Chondrocyte (in vitro differentiated cells): ENCODE results near the gene AOAH. TPM values are rescaled to one million over a fixed set of nuclear protein-coding genes. Genes with fewer than 3 reads are reported as not detected.
"Not testable (repeated sequence)": the region's sequence is repeated elsewhere in the genome, so short reads cannot be mapped to it uniquely, and the experiment has no call there.

Experiments
- DNase-seq: peaks from one replicate; pipeline ENCODE4 v3.0.0; 2021; ENCODE audit warnings: mixed read lengths, low spot score
- H3K27ac Mint-ChIP-seq: one replicate; pipeline ENCODE4 v1.8.0; 2021; ENCODE audit warnings: mild to moderate bottlenecking, moderate library complexity, mixed read lengths; ENCODE audit not compliant: unreplicated experiment
- H3K27me3 Mint-ChIP-seq: 2 replicates; pipeline ENCODE4 v1.8.0; 2021; ENCODE audit warnings: low read depth, mixed read lengths
- H3K36me3 Mint-ChIP-seq: 2 replicates; pipeline ENCODE4 v1.8.0; 2021; ENCODE audit warnings: low read depth, mixed read lengths
- H3K4me1 Mint-ChIP-seq: 2 replicates; pipeline ENCODE4 v1.8.0; 2021; ENCODE audit warnings: low read depth, mild to moderate bottlenecking, mixed read lengths
- H3K4me3 Mint-ChIP-seq: one replicate; pipeline ENCODE4 v1.8.0; 2021; ENCODE audit warnings: mild to moderate bottlenecking, moderate library complexity, mixed read lengths; ENCODE audit not compliant: unreplicated experiment
- H3K9me3 Mint-ChIP-seq: 2 replicates; pipeline ENCODE4 v1.8.0; 2021; ENCODE audit warnings: low read depth, mixed read lengths
- total RNA-seq: library from RNA; stranded (reverse); gene quantifications from 3 replicates; pipeline ENCODE4 v1.2.1, GENCODE V29; 2021
- TF ChIP-seq, protein P1 (sequence below): fragments of 200-600 bp; sonication (generic); IDR thresholded peaks from 2 replicates; pipeline ENCODE4 v1.5.0; 2021; ENCODE audit warnings: antibody characterized with exemption, mild to moderate bottlenecking, moderate library complexity

AOAH gene
- total RNA-seq, 1 donor from 2014 or later: not detected

DNA sequence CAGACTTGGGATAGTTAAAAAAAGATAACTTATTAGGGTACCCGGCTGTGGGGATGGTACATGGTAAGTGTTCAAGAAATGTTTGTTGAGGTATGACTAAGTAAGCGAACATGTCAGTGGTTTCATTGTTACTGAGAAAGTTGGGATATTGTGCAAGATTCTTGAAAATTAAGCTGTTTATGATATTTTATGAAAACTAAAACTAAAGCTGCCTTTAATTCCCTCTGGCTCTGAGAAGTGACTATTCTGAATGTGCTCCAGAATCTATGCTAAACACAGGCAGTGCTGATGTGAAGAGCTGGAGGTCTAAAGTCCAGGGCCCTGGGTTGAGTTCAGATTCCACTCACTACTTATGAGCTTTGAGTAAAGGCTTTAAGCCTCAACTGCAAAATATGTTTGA, 72.9 kb downstream of the AOAH start:
- TF ChIP-seq, protein P1, sequence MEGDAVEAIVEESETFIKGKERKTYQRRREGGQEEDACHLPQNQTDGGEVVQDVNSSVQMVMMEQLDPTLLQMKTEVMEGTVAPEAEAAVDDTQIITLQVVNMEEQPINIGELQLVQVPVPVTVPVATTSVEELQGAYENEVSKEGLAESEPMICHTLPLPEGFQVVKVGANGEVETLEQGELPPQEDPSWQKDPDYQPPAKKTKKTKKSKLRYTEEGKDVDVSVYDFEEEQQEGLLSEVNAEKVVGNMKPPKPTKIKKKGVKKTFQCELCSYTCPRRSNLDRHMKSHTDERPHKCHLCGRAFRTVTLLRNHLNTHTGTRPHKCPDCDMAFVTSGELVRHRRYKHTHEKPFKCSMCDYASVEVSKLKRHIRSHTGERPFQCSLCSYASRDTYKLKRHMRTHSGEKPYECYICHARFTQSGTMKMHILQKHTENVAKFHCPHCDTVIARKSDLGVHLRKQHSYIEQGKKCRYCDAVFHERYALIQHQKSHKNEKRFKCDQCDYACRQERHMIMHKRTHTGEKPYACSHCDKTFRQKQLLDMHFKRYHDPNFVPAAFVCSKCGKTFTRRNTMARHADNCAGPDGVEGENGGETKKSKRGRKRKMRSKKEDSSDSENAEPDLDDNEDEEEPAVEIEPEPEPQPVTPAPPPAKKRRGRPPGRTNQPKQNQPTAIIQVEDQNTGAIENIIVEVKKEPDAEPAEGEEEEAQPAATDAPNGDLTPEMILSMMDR: no peak
- Mint-ChIP-seq H3K4me3 (no peak overlapping the region), H3K27ac (peak overlapping the region; percentile 6), H3K9me3 (no peaks in the 10 kb centered on the region), H3K27me3 (no peaks in the 10 kb centered on the region), H3K4me1 (peaks cover 30% of the 10 kb centered on the region), H3K36me3 (no peaks in the 10 kb centered on the region)
- no peak for DNase-seq

DNA sequence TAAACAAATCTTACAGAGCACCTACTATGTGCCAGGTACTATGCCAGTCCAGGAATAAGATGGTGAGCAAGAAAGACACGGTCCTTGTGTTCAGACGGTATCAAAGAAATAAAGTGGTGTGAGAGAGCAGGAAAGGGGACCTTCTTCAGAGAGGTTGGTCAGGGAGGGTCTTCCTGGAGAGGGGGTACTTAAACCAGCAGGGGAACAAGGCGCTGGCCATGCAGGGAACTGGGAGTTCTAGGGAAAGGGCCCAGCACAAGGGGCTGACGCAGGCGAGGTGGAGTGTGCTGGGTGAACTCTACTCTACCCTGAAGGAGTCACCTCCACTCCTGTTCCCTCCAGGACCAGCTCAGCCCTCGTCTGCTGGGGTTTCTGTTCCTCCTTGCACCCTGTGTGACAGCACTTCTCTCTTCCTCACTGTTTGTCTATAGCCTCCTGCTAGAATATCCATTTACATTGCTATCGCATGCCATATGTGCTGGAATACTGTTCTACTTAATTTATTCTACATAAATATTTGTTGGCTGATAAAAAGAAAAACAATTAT, 73.5 kb downstream of the AOAH start:
- H3K27me3 Mint-ChIP-seq: no peaks in the 10 kb centered on the region
- H3K9me3 Mint-ChIP-seq: no peaks in the 10 kb centered on the region
- H3K36me3 Mint-ChIP-seq: no peaks in the 10 kb centered on the region
- no peak for DNase-seq
- peaks cover 30% of the 10 kb centered on the region for H3K4me1 Mint-ChIP-seq
- H3K4me3 Mint-ChIP-seq: no peak overlapping the region
- H3K27ac Mint-ChIP-seq: no peak overlapping the region
- TF ChIP-seq, protein P1: no peak

DNA sequence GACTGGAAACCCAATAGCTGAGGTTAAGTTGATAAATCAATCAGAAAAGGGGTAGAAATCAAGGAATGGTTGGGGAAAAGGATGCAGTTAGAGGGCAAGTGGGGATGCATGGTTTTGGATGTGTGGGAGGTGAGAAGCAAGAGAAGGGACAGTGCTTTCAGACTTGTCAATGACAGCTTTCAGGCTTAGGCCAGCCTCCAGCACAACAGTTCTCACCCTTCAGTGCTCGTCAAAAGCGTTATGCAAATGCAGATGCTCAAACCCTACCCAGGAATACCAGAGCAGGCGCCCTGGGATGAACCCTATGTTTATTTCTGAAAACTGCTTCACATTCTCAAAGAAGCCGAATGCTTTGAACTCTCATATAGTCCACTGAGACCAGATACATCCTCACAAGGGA, 74.0 kb downstream of the AOAH start:
- Mint-ChIP-seq H3K4me3 (no peak overlapping the region), H3K9me3 (no peaks in the 10 kb centered on the region), H3K4me1 (peaks cover 30% of the 10 kb centered on the region), H3K27me3 (no peaks in the 10 kb centered on the region), H3K36me3 (no peaks in the 10 kb centered on the region), H3K27ac (no peak overlapping the region)
- DNase-seq: no peak
- TF ChIP-seq, protein P1: no peak

DNA sequence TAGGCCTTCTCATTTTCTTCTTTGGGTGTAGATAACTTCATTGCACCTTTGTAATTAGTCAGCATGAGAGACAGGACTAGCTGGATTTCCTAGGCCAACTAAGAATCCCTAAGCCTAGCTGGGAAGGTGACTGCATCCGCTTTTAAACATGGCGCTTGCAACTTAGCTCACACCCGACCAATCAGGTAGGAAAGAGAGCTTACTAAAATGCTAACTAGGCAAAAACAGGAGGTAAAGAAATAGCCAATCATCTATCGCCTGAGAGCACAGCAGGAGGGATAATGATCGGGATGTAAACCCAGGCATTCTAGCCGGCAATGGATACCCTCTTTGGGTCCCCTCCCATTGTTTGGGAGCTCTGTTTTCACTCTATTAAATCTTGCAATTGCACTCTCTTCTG, 75.0 kb downstream of the AOAH start:
- H3K4me3 Mint-ChIP-seq: not testable (repeated sequence)

DNA sequence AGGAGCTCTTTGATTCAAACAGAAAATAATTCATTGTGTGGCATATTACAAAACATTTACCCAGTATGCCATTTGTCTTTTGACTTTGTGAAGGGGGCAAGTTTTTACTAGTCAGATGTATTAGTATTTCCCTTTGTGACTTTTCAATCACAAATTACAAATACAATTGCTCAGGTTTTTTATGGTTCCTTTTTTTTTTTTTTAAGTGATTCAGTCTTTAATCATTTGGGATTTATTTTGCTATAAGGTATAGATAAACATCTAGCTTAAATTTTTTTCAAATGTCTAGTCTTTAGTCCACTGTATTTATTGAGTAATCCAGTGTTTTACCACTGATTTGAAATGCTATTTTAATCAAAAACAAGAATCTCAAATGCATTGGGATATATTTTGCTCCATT, 75.9 kb downstream of the AOAH start:
- H3K36me3 Mint-ChIP-seq: no peaks in the 10 kb centered on the region
- TF ChIP-seq, protein P1: no peak
- no peaks in the 10 kb centered on the region for H3K9me3 Mint-ChIP-seq
- H3K27me3 Mint-ChIP-seq: no peaks in the 10 kb centered on the region
- DNase-seq: no peak
- peaks cover 30% of the 10 kb centered on the region for H3K4me1 Mint-ChIP-seq
- no peak overlapping the region for H3K27ac Mint-ChIP-seq
- H3K4me3 Mint-ChIP-seq: no peak overlapping the region

More for the DNA sequence above, 75.0 kb downstream of the AOAH start:
- not testable (repeated sequence) for H3K9me3 Mint-ChIP-seq, H3K27me3 Mint-ChIP-seq, H3K36me3 Mint-ChIP-seq, DNase-seq, H3K27ac Mint-ChIP-seq
- peaks cover 35% of the 10 kb centered on the region for H3K4me1 Mint-ChIP-seq
